ENCODE results near the gene TPBGL.

TPBGL gene

GRCh38 chr11:75240311-75241035, at the start of gene TPBGL:
Gene TPBGL (plus strand): TSS chr11:75240774. CDS start chr11:75241050, 276 bp downstream.
- no peak for TF ChIP-seq ZFX (IDR thresholded peaks at IDR 0.05; ENCODE audit: borderline replicate concordance)
- no peak for TF ChIP-seq CTCF (IDR thresholded peaks at IDR 0.05)
- H3K27ac ChIP-seq: peak within 1 kb of the TSS; percentile 71

GRCh38 chr11:75191330-75191717, 49.2 kb upstream of the TPBGL start:
- no peak overlapping the region for H3K27ac ChIP-seq
- TF ChIP-seq ZFX (IDR thresholded peaks at IDR 0.05; ENCODE audit: borderline replicate concordance) (no peak), CTCF (IDR thresholded peaks at IDR 0.05) (no peak)

- TF ChIP-seq CTCF (IDR thresholded peaks at IDR 0.05) (no peak), ZFX (IDR thresholded peaks at IDR 0.05; ENCODE audit: borderline replicate concordance) (no peak)
- H3K27ac ChIP-seq: no peak overlapping the region
Measured at GRCh38 chr11:75193271-75193670, 47.3 kb upstream of the TPBGL start.

DNA sequence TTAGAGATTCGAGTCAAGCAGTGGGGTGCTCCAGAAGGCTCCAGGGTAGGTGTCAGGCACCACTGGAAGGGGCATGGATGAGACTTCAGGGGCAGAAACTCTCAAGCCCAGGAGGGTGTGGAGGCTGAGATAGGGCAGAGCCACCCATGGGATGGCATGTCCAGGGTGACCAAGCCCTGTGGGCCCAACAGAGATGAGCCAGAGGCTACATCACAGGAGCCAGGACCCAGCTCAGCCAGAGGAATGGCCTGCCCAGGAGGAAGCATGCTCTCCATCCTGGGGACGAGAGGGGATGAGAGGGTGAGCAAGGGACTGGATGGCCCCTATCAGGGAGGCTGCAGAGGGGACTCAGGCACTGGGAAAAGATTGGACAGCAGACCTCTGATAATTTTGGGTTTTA, 46.9 kb upstream of the TPBGL start:
- H3K27ac ChIP-seq: no peak overlapping the region
- TF ChIP-seq CTCF (IDR thresholded peaks at IDR 0.05) (no peak), ZFX (IDR thresholded peaks at IDR 0.05; ENCODE audit: borderline replicate concordance) (no peak)

DNA sequence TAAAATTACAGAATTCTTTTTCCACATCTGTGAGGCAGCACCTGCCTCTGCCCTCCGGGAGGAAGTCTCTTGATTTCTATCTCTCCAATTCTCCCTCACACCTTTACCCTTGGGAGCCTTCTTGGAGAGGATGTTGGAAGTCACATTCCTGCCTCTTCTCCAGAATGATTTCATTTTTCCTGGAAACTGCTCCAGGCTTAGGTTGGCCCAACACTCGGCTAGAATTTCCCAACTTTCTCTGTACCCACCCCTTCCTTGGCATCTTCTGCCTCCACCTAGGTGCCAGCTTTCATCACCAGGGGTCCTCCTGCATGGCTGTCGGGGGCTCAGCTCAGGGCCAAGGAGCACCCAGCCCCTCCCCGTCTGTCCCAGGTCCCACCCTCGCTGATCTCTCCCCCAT, 46.4 kb upstream of the TPBGL start:
- no peak for TF ChIP-seq ZFX (IDR thresholded peaks at IDR 0.05; ENCODE audit: borderline replicate concordance)
- TF ChIP-seq CTCF (IDR thresholded peaks at IDR 0.05): no peak
- no peak overlapping the region for H3K27ac ChIP-seq

- TF ChIP-seq CTCF (IDR thresholded peaks at IDR 0.05) (no peak), ZFX (IDR thresholded peaks at IDR 0.05; ENCODE audit: borderline replicate concordance) (no peak)
- no peak overlapping the region for H3K27ac ChIP-seq
Measured at GRCh38 chr11:75195167-75195962, 45.2 kb upstream of the TPBGL start.

- no peak for TF ChIP-seq ZFX (IDR thresholded peaks at IDR 0.05; ENCODE audit: borderline replicate concordance)
- no peak for TF ChIP-seq CTCF (IDR thresholded peaks at IDR 0.05)
- no peak overlapping the region for H3K27ac ChIP-seq
Measured at GRCh38 chr11:75196426-75196825, 44.1 kb upstream of the TPBGL start.
